HG03520 (cell line): ENCODE results near the gene CAMKK2.
A peak's percentile ranks its signal among the peaks of the same experiment; 100 is the strongest.
"Not testable (repeated sequence)": the region's sequence is repeated elsewhere in the genome, so short reads cannot be mapped to it uniquely, and the experiment has no call there.

ENCODE experiments used
- ATAC-seq: cut with Tn5 transposase; IDR thresholded peaks from one replicate; pipeline ENCODE4 v1.9.1; 2021; ENCODE audit warnings: mild to moderate bottlenecking, moderate library complexity; ENCODE audit not compliant: unreplicated experiment

CAMKK2 gene

DNA sequence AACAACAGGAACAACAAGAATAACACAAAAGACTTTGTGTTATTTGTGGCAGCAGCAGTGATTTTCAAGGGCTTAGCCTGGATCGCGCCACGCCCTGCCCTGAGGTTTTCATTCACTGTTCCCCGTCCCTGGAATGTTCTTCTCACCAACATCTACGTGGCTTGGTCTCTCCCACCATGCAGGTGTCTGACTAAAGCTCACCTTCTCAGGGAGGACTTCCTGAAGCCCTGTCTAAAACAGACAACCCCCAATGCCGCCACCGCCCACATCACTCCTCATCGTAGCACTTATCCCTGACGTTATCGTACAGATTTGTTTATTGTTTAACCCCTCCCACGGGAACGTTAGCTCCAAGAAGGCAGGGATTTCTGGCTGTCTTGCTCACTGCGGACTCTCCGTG is 46.1 kb downstream of the CAMKK2 start:
- ATAC-seq = no peak

GRCh38 chr12:121248622-121249021 is 47.9 kb downstream of the CAMKK2 start:
- peak; percentile 76 for ATAC-seq

DNA sequence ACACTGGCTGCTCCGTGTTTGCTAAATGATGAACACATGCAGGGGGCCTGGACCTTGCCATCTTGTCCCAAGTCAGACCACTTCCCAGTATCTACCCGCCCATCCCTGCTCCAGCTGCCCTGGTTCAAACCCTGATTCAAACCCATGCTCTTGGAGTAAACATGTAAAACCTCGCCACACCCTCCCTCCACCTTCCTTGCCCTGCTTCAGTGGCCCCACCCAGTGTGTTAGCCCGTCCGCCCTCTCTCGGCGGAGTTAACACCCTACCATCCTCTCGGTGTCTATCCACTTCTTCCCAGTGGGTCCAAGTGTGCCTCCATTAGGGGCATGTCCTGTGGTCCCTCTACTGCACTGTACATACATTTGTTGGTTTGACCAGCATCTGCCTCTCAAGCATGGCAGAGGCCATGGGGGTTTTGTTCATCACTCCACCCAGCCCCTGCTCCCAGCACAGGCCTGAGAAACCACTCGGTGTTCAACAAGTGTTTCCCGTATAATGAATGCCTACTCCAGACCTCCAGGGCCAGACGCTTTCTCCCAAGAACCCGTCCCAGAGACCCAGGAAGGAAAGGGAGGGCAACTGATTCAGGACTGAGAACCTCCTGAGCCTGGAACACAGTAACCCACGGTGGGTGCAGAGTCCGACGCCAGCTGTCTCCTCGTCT is 49.5 kb downstream of the CAMKK2 start:
- ATAC-seq = no peak

GRCh38 chr12:121245951-121246350 is 50.6 kb downstream of the CAMKK2 start:
- ATAC-seq = no peak

DNA sequence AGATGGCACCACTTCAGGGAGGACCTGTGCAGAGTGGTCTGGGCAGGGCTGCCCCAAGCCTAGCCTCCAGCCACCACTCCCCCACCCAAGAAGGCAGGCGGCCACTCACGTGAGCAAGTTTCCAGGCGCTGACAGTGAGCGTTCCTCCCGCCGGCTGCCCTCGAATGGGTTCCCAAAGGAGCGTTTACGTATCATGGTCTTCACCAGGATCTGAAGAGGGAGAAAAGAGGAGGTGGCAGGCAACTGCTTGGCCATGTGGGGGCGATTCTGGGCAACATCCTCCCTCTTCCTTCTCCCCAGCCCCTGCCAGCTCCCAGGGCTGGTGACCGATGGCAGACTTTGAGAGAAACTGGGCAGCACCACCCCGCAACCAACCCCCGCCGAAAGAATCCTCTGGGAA is 51.5 kb downstream of the CAMKK2 start:
- no peak for ATAC-seq

- no peak for ATAC-seq
These were observed 55.1 kb downstream of the CAMKK2 start for GRCh38 chr12:121241156-121241970.

GRCh38 chr12:121240484-121241101 is 55.9 kb downstream of the CAMKK2 start:
- no peak for ATAC-seq

- ATAC-seq = no peak
These were observed 56.5 kb downstream of the CAMKK2 start for GRCh38 chr12:121240062-121240420.

- no peak for ATAC-seq
These were observed 57.0 kb downstream of the CAMKK2 start for GRCh38 chr12:121239351-121240061.

DNA sequence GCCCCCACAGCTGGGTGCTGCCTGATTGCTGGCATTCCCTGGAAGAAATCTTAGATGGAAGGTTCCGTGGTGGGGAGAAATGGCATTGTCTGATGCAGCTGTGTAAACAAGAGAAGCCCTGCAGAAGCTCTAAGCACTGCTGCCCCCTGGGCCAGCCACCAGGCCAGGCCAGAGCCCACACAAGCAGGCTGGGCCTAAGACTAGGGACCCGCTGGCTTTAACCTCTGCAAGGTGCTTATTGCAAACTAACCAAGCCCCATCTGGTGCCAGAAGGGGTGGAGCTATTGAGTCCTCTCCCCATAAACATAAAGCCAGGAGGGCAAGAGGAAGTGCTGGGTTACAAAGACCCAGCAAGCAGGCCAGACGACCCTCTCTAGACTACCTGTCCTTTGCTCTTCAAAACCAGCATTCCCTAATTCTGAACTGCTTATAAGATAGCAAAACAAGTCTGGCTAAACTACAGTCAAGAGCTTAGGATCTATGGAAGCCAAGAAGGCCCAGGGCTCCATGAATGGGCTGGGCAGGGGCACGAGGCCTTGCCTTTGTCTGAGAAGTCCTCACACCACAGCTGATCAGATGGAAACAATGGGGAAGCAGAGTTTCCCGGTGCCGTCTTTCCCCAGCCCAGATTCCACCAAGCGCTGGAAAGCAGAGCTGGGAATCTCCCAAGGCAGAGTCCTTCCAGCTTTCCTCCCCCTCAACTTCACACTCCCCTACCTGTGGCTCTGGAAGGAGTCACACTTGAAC is 57.7 kb downstream of the CAMKK2 start:
- no peak for ATAC-seq

GRCh38 chr12:121238086-121238485 is 58.4 kb downstream of the CAMKK2 start:
- no peak for ATAC-seq

- no peak for ATAC-seq
These were observed 59.1 kb downstream of the CAMKK2 start for GRCh38 chr12:121237415-121237814.

- no peak for ATAC-seq
These were observed 59.7 kb downstream of the CAMKK2 start for GRCh38 chr12:121236776-121237175.

DNA sequence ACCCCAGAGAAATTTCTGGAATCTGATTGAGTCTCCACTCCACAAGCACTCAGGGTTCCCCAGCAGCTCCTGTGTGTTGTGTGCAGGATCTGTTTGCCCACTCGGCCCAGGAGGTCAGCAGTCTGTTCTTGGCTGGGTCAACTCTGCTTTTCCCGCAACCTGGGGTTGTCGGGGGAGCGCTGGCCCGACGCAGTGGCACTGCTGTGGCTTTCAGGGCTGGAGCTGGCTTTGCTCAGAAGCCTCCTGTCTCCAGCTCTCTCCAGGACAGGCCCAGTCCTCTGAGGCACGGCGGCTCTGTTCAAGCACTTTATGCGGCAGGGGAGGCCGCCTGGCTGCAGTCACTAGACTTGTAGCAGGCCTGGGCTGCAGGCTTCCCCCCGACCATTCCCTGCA is 62.9 kb downstream of the CAMKK2 start:
- ATAC-seq = no peak

- no peak for ATAC-seq
These were observed 63.4 kb downstream of the CAMKK2 start for GRCh38 chr12:121232977-121233627.

DNA sequence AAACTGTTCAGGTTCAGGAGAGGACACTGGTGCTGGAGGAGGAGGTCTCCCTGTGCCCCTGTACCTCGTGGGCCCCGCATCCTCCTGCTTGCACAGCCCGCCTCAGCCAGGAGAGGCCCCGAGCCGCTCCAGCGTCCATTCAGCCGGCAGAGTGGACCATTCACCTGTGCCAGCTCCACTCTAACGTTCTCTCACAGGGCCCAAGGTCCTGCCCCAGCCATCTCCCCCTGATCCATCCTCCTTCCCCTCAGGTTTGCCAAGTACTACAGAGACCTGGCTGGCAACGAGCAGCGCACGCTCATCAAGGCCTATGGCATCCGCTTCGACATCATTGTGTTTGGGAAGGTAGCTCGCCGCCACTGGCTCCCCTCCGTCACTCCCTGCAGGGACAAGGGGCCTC is 64.3 kb downstream of the CAMKK2 start:
- ATAC-seq = no peak

GRCh38 chr12:121230538-121230907 is 66.0 kb downstream of the CAMKK2 start:
- no peak for ATAC-seq

DNA sequence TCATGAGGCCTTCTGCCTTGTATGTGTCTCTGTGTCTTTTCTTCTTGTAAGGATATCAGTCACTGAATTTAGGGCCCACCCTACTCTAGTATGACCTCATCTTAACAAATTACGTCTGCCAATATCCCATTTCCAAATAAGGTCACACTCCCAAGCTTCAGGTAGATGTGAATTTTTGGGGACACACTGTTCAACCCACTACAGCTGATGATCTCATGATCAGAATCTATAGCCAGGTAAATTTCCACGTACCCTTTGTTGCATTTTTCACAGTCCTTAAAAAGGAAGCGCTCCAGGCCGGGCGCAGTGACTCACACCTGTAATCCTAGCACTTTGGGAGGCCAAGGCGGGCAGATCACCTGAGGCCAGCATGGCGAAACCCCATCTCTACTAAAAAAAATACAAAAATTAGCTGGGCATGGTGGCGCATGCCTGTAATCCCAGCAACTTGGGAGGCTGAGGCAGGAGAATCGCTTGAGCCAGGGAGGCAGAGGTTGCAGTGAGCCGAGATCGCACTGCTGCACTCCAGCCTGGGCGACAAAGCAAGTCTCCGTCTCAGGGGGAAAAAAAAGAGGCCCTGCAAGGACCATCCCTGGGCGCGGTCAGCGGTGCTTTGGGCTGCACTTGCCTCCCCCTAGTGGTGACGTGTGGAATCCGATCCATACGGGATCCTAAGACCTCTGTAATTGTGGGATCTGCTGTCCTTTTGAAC is 66.5 kb downstream of the CAMKK2 start:
- ATAC-seq = not testable (repeated sequence)

- ATAC-seq = no peak
These were observed 67.4 kb downstream of the CAMKK2 start for GRCh38 chr12:121228919-121229665.
